HL-60 (cell line): ENCODE results near the gene SLC25A23.

ENCODE experiments used
- DNase-seq, 2 experiments: peaks; one replicate each; pipeline ENCODE4 v3.0.0-alpha.2; 2010 to 2020; ENCODE audit warnings: low read depth in 1 of 2, low spot score in 1 of 2
- H3K27ac ChIP-seq: fragments of 250-450 bp; sonication (Bioruptor Pico); replicated peaks from 2 replicates; pipeline ENCODE4 v1.5.1; 2020; ENCODE audit warnings: mild to moderate bottlenecking, moderate library complexity
- H3K27me3 ChIP-seq: fragments of 250-450 bp; sonication (Bioruptor Pico); 2 replicates; pipeline ENCODE4 v1.5.1; 2021; ENCODE audit warnings: mild to moderate bottlenecking, moderate library complexity; ENCODE audit not compliant: insufficient read depth, poor library complexity, severe bottlenecking
- H3K4me3 ChIP-seq: replicated peaks from 2 replicates; pipeline ENCODE4 v1.5.1; 2011; ENCODE audit warnings: mild to moderate bottlenecking, control low read depth, low read length; ENCODE audit not compliant: insufficient read depth
- GABPA ChIP-seq: IDR thresholded peaks from 2 replicates; pipeline ENCODE4 v1.6.1; 2012; ENCODE audit warnings: low read depth
- POLR2AphosphoS5 ChIP-seq: IDR thresholded peaks from 2 replicates; pipeline ENCODE4 v1.6.1; 2012; ENCODE audit warnings: low read depth
- REST ChIP-seq: IDR thresholded peaks from 2 replicates; pipeline ENCODE4 v1.6.1; 2012; ENCODE audit warnings: low read depth; ENCODE audit not compliant: insufficient replicate concordance
- SPI1 ChIP-seq: IDR thresholded peaks from 2 replicates; pipeline ENCODE4 v1.6.1; 2012; ENCODE audit warnings: low read depth, mild to moderate bottlenecking, borderline replicate concordance
- TF ChIP-seq, protein P1 (sequence below): IDR thresholded peaks from one replicate; pipeline ENCODE4 v1.5.1; 2011; ENCODE audit warnings: low read length, control low read depth, inconsistent platforms; ENCODE audit not compliant: insufficient read depth

Gene SLC25A23

DNA sequence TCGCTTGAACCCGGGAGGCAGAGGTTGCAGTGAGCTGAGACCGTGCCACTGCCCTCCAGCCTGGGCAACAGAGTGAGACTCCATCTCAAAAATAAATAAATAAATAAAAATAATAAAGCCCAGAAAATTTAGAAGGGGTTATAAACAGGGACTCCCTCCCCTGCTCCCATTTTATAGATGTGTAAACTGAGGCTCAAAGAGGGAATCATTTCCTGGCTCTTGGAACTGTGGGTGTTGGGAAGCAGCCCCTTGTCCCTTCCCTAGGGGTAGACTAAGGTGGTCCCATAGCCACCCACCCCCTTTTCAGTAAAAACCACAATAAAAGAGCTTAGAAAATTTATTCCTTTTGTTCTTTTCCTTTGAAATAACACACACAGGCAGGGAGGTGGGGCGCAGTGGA lies 19.8 kb downstream of the SLC25A23 start:
- H3K27ac ChIP-seq, result no peak overlapping the region
- no peak for TF ChIP-seq SPI1
- TF ChIP-seq REST, result no peak
- TF ChIP-seq GABPA, result no peak
- no peak overlapping the region for H3K4me3 ChIP-seq
- H3K27me3 ChIP-seq, result no peaks in the 10 kb centered on the region
- DNase-seq, result no peak

- no peak within 1 kb of the TSS for H3K27ac ChIP-seq
- no peaks in the 10 kb centered on the region for H3K27me3 ChIP-seq
- H3K4me3 ChIP-seq, result no peak within 1 kb of the TSS
- no peak for DNase-seq
- TF ChIP-seq REST, result no peak
- TF ChIP-seq GABPA, result no peak
- TF ChIP-seq, protein P1, sequence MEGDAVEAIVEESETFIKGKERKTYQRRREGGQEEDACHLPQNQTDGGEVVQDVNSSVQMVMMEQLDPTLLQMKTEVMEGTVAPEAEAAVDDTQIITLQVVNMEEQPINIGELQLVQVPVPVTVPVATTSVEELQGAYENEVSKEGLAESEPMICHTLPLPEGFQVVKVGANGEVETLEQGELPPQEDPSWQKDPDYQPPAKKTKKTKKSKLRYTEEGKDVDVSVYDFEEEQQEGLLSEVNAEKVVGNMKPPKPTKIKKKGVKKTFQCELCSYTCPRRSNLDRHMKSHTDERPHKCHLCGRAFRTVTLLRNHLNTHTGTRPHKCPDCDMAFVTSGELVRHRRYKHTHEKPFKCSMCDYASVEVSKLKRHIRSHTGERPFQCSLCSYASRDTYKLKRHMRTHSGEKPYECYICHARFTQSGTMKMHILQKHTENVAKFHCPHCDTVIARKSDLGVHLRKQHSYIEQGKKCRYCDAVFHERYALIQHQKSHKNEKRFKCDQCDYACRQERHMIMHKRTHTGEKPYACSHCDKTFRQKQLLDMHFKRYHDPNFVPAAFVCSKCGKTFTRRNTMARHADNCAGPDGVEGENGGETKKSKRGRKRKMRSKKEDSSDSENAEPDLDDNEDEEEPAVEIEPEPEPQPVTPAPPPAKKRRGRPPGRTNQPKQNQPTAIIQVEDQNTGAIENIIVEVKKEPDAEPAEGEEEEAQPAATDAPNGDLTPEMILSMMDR, result no peak
- no peak for TF ChIP-seq SPI1
- no peak for TF ChIP-seq POLR2AphosphoS5
These were observed 25.9 kb downstream of the SLC25A23 start, which contains the start of gene SLC25A41 for GRCh38 chr19:6433663-6434062. Gene SLC25A41 (minus strand): TSS chr19:6433763. CDS start chr19:6433693, 70 bp downstream.

DNA sequence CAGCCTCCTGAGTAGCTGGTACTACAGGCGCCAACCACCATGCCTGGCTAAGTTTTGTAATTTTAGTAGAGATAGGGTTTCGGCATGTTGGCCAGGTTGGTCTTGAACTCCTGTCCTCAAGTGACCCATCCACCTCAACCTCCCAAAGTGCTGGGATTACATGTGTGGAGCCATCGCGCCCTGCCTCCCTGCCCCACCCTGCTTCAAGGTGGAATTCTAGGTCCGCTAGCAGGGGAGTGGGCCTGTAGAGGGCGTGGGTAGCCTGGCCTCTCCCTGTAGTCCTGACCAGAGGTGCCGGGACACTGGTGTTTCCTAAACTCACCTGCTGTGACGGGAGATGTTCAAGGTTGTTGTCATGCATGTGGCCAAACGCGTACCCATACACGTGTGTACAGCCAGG lies 26.4 kb downstream of the SLC25A23 start:
- no peak for DNase-seq
- TF ChIP-seq GABPA, result no peak
- TF ChIP-seq, protein P1, result no peak
- TF ChIP-seq SPI1, result no peak
- no peak for TF ChIP-seq POLR2AphosphoS5
- no peak for TF ChIP-seq REST
- H3K27ac ChIP-seq, result no peak overlapping the region

DNA sequence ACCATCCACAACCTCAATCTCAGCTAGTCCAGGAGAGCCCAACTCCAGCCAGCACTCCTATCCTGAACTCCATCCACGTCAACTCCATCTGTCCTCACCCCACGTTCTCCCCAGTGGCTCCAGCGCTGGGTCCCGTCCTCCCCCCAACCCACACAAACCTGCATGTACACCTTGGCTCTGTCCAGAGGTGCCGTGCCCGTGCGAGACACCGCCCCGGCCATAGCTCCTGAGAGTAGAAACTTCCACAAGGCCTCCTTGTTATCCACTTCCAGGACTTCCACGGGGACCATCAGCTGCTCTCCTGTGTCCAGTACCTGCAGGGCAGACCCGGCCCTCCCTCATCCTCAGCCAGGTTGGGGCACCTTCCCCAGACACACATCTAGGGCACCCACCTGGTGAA lies 27.7 kb downstream of the SLC25A23 start:
- Histone ChIP-seq H3K27me3 (no peaks in the 10 kb centered on the region), H3K27ac (no peak overlapping the region), H3K4me3 (no peak overlapping the region)
- TF ChIP-seq, protein P1, result no peak
- no peak for TF ChIP-seq SPI1
- no peak for TF ChIP-seq POLR2AphosphoS5
- TF ChIP-seq GABPA, result no peak
- no peak for TF ChIP-seq REST
- no peak for DNase-seq

More for the DNA sequence above, 26.4 kb downstream of the SLC25A23 start:
- Histone ChIP-seq H3K27me3 (no peaks in the 10 kb centered on the region), H3K4me3 (no peak overlapping the region)
